Right lung (tissue), 5 donors: ENCODE measurements around the gene ZBTB20. TPM values are rescaled to one million over a fixed set of nuclear protein-coding genes. Genes with fewer than 3 reads are reported as not detected.
A peak's percentile ranks its signal among the peaks of the same experiment; 100 is the strongest.

Experiments used
- DNase-seq, 2 donors: peaks; one replicate each; pipeline ENCODE4 v3.0.0-alpha.2; 2013
- polyA plus RNA-seq, 5 donors: library from polyadenylated mRNA; unstranded; fragments of 120-200 nt; gene quantifications; one replicate each; pipeline versions ENCODE4 v1.2.1 to v1.2.3, GENCODE V29; 2013; ENCODE audit warnings: inconsistent platforms in 1 of 5, low replicate concordance in 1 of 5; ENCODE audit not compliant: insufficient read length in 5 of 5, insufficient read depth in 1 of 5

ZBTB20 gene
- polyA plus RNA-seq, 5 donors = 0.86 to 5.4 (median 4.4) TPM

DNA sequence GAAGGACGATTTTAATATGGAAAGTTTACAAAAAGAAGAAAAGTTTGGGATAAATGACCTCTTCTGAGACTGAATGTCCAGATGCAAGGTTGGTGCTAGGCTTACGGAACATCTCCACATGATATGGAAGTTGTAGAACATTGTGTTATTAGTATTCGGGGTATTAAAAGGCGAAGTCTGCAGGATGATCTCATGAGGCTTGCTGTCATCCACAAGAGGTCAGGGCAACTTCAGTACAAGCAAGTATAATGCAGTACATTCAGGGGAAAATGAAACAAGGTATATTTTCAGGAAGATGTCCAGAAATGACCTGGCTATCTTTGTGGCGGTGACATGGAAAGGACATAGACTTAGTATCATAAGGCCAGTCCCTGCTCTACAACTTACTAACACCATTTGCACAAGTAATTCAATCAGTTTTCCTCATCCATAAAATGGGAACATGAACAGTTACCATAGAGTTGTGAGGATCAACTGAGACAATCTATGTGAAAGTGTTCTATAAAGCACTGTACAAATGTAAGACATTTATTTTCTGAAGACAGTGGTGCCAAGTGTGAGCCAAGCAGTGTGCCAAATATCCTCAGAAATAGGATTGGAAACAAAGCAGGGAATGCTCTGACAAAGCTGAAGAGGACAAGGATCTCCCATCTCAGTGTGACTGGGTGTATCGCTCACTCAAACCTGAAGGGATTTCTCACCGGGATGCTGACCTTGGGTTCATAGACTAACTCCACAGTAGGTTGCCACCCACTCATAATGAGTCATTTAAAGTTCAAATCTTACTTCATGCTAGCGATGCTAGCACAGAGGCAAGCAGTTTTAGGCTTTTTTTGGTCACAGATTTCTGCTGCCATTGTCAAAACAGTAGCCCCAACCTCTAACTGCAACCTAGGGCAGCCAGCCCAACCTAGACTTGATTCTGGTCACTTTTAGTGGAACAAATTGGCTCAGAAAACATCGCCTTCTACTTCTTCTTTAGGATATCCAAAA is 735.0 kb downstream of the ZBTB20 start:
- no peak for DNase-seq

GRCh38 chr3:114411190-114411668 is 735.9 kb downstream of the ZBTB20 start:
- DNase-seq = peak in 1 of 2 donors; percentile 42

DNA sequence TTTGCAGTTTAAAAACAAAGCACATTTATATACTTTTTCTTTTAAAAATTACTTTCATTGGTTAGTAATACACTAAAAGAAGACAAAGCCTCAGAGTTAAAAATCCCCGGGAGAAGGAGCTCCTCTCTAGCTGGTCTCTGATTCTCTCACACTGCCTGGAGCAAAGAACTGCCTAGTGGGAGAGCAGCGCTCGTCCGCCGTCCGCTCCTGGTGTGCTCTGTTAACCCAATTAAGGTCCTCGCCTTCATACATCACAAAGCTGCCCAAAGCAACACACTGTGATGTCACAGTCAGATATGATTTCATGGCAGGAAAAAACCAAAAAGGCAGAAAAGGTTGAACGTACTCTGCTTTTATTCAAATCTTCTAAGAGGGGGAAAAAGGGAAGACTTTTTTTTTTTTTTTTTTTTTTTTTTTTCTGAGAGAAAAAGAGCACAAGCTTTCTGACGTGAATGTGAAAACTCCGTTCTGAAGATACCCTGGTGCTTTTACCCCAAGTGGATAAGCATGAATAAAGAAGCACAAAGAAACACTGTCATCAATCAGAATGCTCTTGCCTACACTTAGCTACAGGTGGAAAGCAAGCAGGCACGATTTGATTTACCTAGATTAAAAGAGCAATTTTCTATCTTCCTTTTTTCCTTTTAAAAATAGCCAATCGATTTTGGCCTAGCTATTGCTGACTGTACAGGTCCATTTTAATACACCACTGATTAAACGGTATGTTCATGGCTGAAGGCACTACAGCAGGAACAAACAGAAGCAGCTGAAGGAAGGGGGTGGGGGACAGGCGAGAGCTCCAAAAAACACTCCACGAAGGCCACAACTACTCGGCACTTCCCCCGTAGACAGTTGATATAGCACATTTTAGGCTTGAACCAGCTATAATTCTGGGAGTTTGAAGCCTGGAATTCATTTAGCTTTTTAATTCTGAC is 738.1 kb downstream of the ZBTB20 start:
- DNase-seq = no peak

DNA sequence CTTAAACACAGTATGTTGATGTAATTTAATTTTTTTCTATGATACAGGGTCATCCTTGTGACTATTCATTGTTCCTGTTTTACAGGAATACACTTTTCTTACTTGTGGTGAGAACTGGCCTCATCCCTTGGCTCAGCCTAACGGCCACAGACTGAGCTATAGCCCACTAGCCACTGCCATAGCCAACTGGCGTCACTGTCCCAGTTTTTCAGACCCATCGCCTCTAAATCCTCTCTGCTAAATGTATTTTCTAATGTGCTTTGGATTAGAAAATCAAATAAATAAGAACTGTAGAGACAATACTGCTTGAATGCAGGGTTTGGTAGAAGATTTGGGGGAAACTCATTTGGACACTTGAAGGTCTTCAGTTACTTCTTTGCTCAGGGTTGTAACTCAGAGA is 740.2 kb downstream of the ZBTB20 start:
- DNase-seq = no peak

DNA sequence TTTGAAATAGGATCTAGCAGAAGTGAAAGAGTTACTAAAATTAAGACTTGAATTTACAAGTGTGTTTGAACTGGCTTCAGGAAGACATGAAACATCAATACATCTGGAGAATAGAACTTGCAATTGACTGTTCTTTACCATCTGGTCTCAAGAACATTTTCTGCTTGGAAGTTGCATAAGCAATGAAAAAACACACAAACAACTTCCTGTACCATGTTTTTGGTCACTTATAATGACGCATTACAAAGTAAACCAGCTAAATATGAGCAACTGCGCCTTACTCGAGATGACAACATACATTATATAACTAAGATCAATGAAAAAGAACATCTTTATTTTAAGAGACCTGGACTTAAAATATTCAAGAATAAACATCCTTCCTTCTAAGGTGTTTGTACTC is 740.8 kb downstream of the ZBTB20 start:
- DNase-seq = no peak

- no peak for DNase-seq
Measured at GRCh38 chr3:114405202-114405990, 741.7 kb downstream of the ZBTB20 start.

GRCh38 chr3:114404590-114404989 is 742.5 kb downstream of the ZBTB20 start:
- no peak for DNase-seq

GRCh38 chr3:114402838-114403237 is 744.2 kb downstream of the ZBTB20 start:
- no peak for DNase-seq

DNA sequence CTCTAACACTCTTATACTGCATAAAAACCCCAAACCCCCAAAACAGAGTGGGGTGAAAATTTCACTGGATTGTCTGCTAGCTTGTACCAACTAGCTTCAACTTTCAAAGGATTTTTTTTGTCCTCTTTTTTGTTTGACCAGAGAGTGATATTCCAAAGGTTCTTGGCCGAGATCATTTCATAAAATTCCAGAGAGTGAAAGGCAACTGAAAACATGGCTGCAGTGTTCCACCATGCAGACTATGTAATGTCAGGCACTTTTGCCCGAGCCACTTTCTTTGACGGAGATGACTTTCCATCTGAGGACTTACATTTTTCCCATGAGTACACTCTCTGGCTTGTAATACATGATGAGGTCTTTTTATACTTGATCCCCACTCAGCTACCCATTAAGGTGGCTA is 745.7 kb downstream of the ZBTB20 start:
- DNase-seq = no peak

GRCh38 chr3:114400371-114400770 is 746.7 kb downstream of the ZBTB20 start:
- DNase-seq = no peak

- DNase-seq = no peak
Measured at GRCh38 chr3:114394551-114394950, 752.5 kb downstream of the ZBTB20 start.

- DNase-seq = no peak
Measured at GRCh38 chr3:114393367-114394072, 753.6 kb downstream of the ZBTB20 start.

GRCh38 chr3:114392831-114393230 is 754.3 kb downstream of the ZBTB20 start:
- no peak for DNase-seq

DNA sequence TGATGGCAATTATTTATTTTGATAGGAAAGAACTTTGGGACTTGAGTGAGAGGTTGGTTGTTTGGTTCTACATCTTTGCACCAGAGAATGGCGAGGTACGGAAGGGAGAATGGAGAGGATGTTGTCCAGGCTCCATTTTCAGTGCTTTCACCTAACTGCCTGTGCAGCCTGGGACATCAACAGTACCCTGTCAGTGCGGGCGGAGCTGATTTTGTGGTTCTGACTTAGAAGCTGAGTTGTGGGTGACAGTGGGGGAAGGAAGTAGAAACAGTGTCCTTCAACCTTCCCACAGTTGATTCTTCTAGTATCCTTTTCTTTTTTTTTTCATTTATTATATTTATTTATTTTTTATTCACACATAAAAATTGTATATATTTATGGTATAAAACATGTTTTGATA is 757.9 kb downstream of the ZBTB20 start:
- no peak for DNase-seq

- DNase-seq = no peak
Measured at GRCh38 chr3:114384558-114384903, 762.6 kb downstream of the ZBTB20 start.

DNA sequence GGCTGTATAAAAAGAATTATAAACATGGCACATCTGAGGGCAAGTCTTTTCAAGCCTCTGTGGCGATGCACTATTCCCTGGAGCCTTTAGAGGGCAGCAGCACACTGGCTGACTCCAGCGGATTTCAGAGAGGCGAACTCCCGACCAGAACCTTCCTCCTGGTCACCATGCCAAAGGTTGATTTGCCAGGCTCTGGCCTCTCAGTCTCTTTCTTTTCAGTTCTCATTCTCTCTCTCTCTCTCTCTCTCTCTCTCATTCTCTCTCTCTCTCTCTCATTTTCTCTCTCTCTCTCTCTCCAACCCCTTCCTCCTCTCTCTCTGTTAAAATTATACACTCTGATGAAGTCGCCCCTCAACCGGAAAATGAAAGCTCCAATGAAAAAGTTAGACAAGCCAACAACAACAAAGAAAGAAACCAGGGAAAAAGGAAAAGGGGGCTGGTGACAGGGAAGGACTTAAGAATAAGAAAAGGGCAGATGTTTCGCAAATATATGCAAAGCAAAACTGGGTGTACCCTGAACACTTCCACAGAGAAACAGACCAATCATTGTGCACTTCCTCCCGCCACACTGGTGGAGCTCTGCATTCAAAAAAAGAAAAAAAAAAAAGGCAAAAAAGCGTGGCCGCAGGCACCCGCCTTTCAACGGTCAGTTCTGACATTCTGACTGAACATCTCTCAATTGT is 763.1 kb downstream of the ZBTB20 start:
- DNase-seq = peak; percentile 68 to 76

- DNase-seq = peak in 1 of 2 donors; percentile 23
Measured at GRCh38 chr3:114380233-114380651, 766.8 kb downstream of the ZBTB20 start.

DNA sequence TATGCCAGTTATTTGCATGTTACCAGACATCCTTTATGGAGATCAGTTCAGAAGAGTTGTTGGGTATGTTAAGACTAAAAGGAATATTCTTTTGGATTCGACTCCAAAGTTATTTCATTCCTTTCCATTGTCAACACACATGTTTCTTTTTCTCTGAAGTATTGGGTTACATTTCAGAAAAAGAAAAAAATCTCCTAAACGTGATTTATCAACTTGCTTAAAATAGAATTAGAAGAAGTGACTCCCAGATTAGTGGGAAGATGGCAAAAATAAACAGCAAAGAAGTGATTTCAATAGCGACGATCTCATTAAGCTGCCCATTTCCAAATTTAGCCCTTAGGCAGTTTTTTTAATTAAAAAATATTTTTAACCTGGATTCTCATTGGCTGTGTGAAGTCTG is 767.8 kb downstream of the ZBTB20 start:
- no peak for DNase-seq

DNA sequence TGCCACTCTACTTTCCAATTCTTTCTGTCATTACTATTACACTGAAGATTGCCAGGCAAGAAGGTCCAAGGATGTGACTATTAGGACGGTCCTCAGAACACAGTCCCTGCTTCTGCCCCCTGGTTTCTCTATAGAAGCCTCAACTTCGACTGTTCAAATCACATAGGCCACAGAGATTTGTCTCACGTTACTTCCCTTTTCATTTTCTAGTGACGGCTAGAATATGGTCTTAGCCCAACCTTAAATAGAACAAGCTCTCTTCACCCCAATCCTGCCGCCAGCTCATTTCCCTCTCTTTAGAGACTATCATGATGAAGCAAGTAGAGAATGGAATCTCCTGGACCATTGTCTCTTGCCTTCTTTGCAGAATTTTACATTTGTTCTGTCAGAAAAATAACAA is 768.3 kb downstream of the ZBTB20 start:
- no peak for DNase-seq

DNA sequence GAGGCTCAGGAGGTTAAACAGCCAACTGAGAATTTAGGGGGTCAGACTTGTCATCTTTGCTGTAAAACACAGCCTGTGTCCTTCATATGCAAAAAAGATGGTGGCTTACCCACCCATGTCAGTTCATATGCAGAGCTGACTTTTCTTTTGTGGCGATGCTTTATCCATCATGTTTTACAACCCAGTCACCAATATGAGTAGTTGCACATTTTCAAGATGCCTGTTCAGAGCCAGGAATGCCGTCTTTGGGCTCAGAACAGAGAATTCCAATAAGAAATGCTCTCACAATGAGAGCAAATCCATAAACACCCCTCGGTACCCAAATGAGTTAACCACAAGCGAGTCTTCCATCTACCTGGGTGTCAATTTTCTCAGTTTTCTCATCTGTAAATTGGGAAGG is 769.7 kb downstream of the ZBTB20 start:
- DNase-seq = no peak
